Mesendoderm (in vitro differentiated cells): ENCODE data around the gene TCAF2.
"Not testable (repeated sequence)": the region's sequence is repeated elsewhere in the genome, so short reads cannot be mapped to it uniquely, and the experiment has no call there.

Experiments
- DNase-seq: peaks from one replicate; pipeline ENCODE4 v3.0.0; 2013
- H2AK5ac ChIP-seq: 2 replicates; pipeline ENCODE4 v1.6.1; 2013; ENCODE audit warnings: low read length, inconsistent platforms
- H2BK120ac ChIP-seq: 2 replicates; pipeline ENCODE4 v1.6.1; 2013; ENCODE audit warnings: low read depth, mild to moderate bottlenecking, low read length, moderate library complexity, mixed read lengths
- H2BK15ac ChIP-seq: replicated peaks from 2 replicates; pipeline ENCODE4 v1.6.1; 2013; ENCODE audit warnings: low read depth, mild to moderate bottlenecking, moderate library complexity
- H2BK5ac ChIP-seq: 2 replicates; pipeline ENCODE4 v1.6.1; 2013; ENCODE audit warnings: low read length, inconsistent platforms
- H3K18ac ChIP-seq: 2 replicates; pipeline ENCODE4 v1.6.1; 2013; ENCODE audit warnings: mild to moderate bottlenecking, low read length, mixed read lengths
- H3K23ac ChIP-seq: one replicate; pipeline ENCODE4 v1.6.1; 2013; ENCODE audit warnings: low read length
- H3K27ac ChIP-seq: 2 replicates; pipeline ENCODE4 v1.5.1; 2013; ENCODE audit warnings: low read depth, mild to moderate bottlenecking, inconsistent platforms, low read length, moderate library complexity
- H3K27me3 ChIP-seq: 2 replicates; pipeline ENCODE4 v1.6.1; 2013; ENCODE audit warnings: low read length, control low read depth, mild to moderate bottlenecking, inconsistent platforms; ENCODE audit not compliant: insufficient read depth, poor library complexity
- H3K36me3 ChIP-seq: 2 replicates; pipeline ENCODE4 v1.6.1; 2013; ENCODE audit warnings: low read length, inconsistent platforms; ENCODE audit not compliant: control insufficient read depth, insufficient read depth
- H3K4ac ChIP-seq: one replicate; pipeline ENCODE4 v1.6.1; 2013; ENCODE audit warnings: low read depth, mild to moderate bottlenecking, low read length, moderate library complexity
- H3K4me1 ChIP-seq: 2 replicates; pipeline ENCODE4 v1.6.1; 2013; ENCODE audit warnings: low read depth, low read length, inconsistent platforms; ENCODE audit not compliant: control insufficient read depth
- H3K4me2 ChIP-seq: 2 replicates; pipeline ENCODE4 v1.6.1; 2013; ENCODE audit warnings: low read length
- H3K4me3 ChIP-seq: 2 replicates; pipeline ENCODE4 v1.5.1; 2013; ENCODE audit warnings: mild to moderate bottlenecking, low read length
- H3K56ac ChIP-seq: one replicate; pipeline ENCODE4 v1.6.1; 2013; ENCODE audit warnings: low read length
- H3K79me1 ChIP-seq: 2 replicates; pipeline ENCODE4 v1.6.1; 2013; ENCODE audit warnings: low read length, inconsistent platforms
- H3K79me2 ChIP-seq: 2 replicates; pipeline ENCODE4 v1.6.1; 2013; ENCODE audit warnings: mild to moderate bottlenecking, low read length; ENCODE audit not compliant: control insufficient read depth, insufficient read depth
- H3K9ac ChIP-seq: 2 replicates; pipeline ENCODE4 v1.6.1; 2013; ENCODE audit warnings: low read length, inconsistent platforms
- H4K5ac ChIP-seq: one replicate; pipeline ENCODE4 v1.6.1; 2013; ENCODE audit warnings: low read length
- H4K8ac ChIP-seq: one replicate; pipeline ENCODE4 v1.6.1; 2013; ENCODE audit warnings: low read depth, mild to moderate bottlenecking, control low read depth, low read length, moderate library complexity
- WGBS: extraction: QIAGEN DNeasy Blood & Tissue Kit; methylation state at CpG from one replicate; pipeline ENCODE4 v1.1.7; 2013; ENCODE audit warnings: low lambda C conversion rate, missing lambda C conversion rate; ENCODE audit not compliant: insufficient coverage; ENCODE audit errors: extremely low coverage; 5-methylcytosine and 5-hydroxymethylcytosine counted together

TCAF2 gene

GRCh38 chr7:143630653-143631052 lies 9.9 kb downstream of the TCAF2 start:
- H3K27me3 ChIP-seq, H2BK15ac ChIP-seq, H3K23ac ChIP-seq, H2BK5ac ChIP-seq, H3K79me2 ChIP-seq, H3K36me3 ChIP-seq, H3K4me2 ChIP-seq, H4K8ac ChIP-seq, H3K4ac ChIP-seq, H3K56ac ChIP-seq, H2BK120ac ChIP-seq, H3K18ac ChIP-seq, H3K9ac ChIP-seq, H3K4me1 ChIP-seq, DNase-seq, H3K79me1 ChIP-seq, H3K4me3 ChIP-seq, H3K27ac ChIP-seq, H2AK5ac ChIP-seq, H4K5ac ChIP-seq: not testable (repeated sequence)
- no CpG with 5 or more reads among the region's 5 CpGs for WGBS

- H2AK5ac ChIP-seq, H3K4ac ChIP-seq, H3K27ac ChIP-seq, H3K36me3 ChIP-seq, H2BK5ac ChIP-seq, H3K23ac ChIP-seq, H3K9ac ChIP-seq, H3K4me1 ChIP-seq, H4K8ac ChIP-seq, H2BK120ac ChIP-seq, DNase-seq, H3K79me1 ChIP-seq, H3K4me3 ChIP-seq, H4K5ac ChIP-seq, H2BK15ac ChIP-seq, H3K27me3 ChIP-seq, H3K56ac ChIP-seq, H3K18ac ChIP-seq, H3K4me2 ChIP-seq, H3K79me2 ChIP-seq: not testable (repeated sequence)
- no CpG with 5 or more reads among the region's 4 CpGs for WGBS
These were observed 11.7 kb downstream of the TCAF2 start for GRCh38 chr7:143632506-143632905.

- H3K4me2 ChIP-seq, H2AK5ac ChIP-seq, H3K79me1 ChIP-seq, DNase-seq, H3K4me3 ChIP-seq, H3K23ac ChIP-seq, H2BK120ac ChIP-seq, H3K4ac ChIP-seq, H3K36me3 ChIP-seq, H3K9ac ChIP-seq, H3K79me2 ChIP-seq, H4K5ac ChIP-seq, H4K8ac ChIP-seq, H3K18ac ChIP-seq, H3K56ac ChIP-seq, H2BK15ac ChIP-seq, H2BK5ac ChIP-seq, H3K27me3 ChIP-seq, H3K27ac ChIP-seq, H3K4me1 ChIP-seq: not testable (repeated sequence)
- WGBS: no CpG with 5 or more reads among the region's 6 CpGs
These were observed 12.3 kb downstream of the TCAF2 start for GRCh38 chr7:143633013-143633618.

GRCh38 chr7:143635364-143636240 lies 14.8 kb downstream of the TCAF2 start:
- H3K79me1 ChIP-seq, H3K18ac ChIP-seq, H3K4ac ChIP-seq, H3K36me3 ChIP-seq, H3K23ac ChIP-seq, H3K4me1 ChIP-seq, H3K27ac ChIP-seq, H2BK15ac ChIP-seq, H3K56ac ChIP-seq, H4K8ac ChIP-seq, H2AK5ac ChIP-seq, H4K5ac ChIP-seq, H3K4me3 ChIP-seq, H2BK5ac ChIP-seq, H3K27me3 ChIP-seq, H3K4me2 ChIP-seq, H3K79me2 ChIP-seq, H3K9ac ChIP-seq, DNase-seq, H2BK120ac ChIP-seq: not testable (repeated sequence)
- WGBS: no CpG with 5 or more reads among the region's 12 CpGs

GRCh38 chr7:143639372-143639771 lies 18.6 kb downstream of the TCAF2 start:
- not testable (repeated sequence) for H3K18ac ChIP-seq, H3K4me1 ChIP-seq, H3K79me1 ChIP-seq, H3K4me3 ChIP-seq, H2BK5ac ChIP-seq, H4K5ac ChIP-seq, H3K27ac ChIP-seq, H4K8ac ChIP-seq, H3K4ac ChIP-seq, H2BK120ac ChIP-seq, H2AK5ac ChIP-seq, H3K4me2 ChIP-seq, H3K79me2 ChIP-seq, H3K9ac ChIP-seq, H3K36me3 ChIP-seq, H3K23ac ChIP-seq, H3K27me3 ChIP-seq, H2BK15ac ChIP-seq, H3K56ac ChIP-seq, DNase-seq
- WGBS: no CpG with 5 or more reads among the region's 7 CpGs
